GM21390 (cell line): Measurements from ENCODE around the gene CEP295NL.
"Not testable (repeated sequence)": the region's sequence is repeated elsewhere in the genome, so short reads cannot be mapped to it uniquely, and the experiment has no call there.

Source experiments
- ATAC-seq: cut with Tn5 transposase; IDR thresholded peaks from one replicate; pipeline ENCODE4 v1.9.1; 2021; ENCODE audit not compliant: unreplicated experiment

The CEP295NL gene

DNA sequence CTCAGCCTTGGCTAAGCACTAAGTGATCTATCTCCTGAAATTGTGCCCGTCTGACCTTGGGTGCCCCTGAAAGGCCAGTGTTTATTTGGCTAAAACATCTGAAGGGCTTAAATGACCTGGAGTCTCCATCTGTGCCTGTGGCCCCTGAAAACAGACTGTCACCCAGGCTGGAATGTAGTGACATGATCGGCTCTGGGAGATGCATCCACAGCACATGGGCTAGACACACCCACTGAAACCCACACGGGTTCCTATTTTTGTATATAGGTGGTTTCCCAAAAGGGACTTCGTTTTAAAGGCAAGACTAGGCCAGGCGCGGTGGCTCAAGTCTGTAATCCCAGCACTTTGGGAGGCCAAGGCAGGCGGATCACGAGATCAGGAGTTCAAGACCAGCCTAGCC, 13.5 kb downstream of the CEP295NL start:
- no peak for ATAC-seq

GRCh38 chr17:78888941-78889518, 14.0 kb downstream of the CEP295NL start:
- no peak for ATAC-seq

- no peak for ATAC-seq
Measured at GRCh38 chr17:78886954-78887353, 16.0 kb downstream of the CEP295NL start.

DNA sequence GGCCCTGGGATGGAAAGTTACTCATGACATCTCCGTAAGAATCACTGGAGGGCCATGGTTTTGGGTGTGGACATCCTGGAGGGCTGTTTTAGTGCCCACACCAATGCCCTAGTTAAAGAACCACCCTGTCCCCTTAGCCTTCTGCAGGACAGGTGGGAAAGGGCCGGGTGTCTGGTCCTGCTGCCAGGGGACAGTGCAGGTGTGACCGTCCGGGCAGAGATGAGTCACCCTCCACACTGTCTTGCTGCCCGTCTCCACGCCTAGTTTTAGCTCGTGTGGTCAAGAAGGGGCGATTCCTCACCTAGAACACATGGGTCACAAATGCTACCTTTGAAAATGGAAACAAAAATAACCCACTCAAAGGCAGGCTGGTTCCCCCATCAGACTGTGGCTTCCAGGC, 17.0 kb downstream of the CEP295NL start:
- ATAC-seq, result no peak

DNA sequence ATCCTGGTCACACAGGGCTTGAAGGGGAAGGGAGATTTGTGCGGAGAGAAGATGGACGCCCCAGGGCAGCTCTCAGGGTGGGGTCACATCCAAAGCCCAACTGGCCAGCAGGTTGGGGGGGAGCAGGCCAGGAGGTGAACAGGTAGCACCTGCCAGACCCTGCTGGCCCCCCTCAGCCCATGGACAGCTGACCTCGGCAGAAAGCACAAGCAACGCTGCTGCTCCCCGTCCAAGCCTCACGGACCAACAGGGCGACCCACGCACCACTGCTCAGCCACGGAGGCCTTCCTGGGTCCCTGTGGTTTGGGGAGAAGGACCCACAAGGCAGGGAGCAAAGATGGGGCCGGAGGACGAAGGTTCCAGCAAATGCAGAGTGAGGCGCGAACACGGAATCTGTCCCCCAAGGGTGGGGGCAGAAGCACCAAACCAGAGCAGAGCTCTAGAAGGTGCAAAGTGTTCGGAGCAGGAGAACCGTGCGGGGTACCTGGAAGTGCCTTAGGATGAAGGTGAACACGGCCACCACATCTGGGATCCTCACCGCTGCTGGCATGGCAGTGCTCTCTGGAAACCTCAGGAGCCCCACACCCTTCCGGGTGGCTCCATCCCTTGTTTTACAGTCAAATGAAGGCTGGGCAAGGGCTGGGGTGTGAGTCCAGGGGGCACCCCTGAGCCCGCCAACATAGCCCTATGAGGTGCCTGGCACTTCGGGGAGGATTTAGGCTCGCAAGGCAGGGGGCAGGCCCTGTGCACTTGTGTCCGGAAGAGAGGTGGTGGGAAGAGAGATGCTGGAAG, 17.9 kb downstream of the CEP295NL start:
- no peak for ATAC-seq

- no peak for ATAC-seq
Measured at GRCh38 chr17:78884148-78884825, 18.7 kb downstream of the CEP295NL start.

DNA sequence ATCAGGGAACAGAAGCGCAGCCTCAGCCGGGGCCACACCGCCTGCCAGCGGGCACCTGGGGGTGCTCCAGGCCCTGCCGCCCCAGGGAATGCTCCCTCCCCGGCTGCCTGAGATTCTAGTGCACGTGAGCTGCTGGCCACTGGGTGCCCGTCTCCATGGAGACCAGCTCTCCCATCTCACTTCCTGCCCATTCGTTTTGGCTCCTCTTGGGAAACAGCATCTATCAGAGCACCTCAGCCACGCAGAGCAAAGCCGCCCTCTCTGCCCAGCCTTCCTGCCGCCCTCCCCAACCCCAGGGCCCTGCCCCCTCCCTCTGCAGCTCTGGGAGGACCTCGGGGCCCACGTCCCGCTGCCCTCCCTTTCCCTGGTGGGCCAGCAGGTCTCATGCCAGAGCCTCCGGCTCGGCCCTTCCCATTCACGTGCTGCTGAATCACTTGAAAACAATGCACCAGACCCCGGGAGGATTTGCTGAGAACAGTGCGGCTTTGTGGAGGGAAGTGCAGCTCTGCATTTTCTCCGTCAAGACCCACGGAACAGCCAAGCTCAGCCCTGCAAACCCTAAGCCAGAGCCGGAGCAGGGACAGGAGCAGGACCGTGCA, 19.4 kb downstream of the CEP295NL start:
- ATAC-seq, result no peak

GRCh38 chr17:78883089-78883532, 19.9 kb downstream of the CEP295NL start:
- no peak for ATAC-seq

- ATAC-seq, result no peak
Measured at GRCh38 chr17:78882540-78883088, 20.4 kb downstream of the CEP295NL start.

DNA sequence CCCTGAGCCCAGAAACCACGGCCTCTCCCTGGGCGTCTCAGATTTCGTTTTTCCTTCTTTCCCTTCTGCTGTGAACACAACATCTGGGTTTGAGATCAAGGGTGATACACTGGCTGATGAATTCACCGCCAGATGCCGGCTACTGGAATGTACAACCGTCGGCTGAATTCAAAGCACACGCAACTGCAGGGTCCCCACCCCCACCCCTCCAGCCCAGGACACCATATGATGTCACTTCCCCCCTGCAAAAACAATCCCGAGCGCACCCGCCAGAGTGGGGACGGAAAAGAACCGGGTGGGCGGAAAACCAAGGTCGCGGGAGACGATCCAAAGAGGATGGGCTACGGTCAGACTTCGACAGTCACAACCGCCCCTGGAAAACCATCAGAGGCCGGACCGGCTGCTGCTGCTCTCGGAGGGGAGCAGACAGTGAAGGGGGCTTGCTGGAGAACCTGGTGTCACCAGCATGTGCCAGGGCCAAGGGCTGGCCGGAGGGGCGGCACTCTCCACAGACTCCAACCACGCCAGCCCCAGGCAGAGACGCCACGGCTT, 23.3 kb downstream of the CEP295NL start:
- no peak for ATAC-seq

- ATAC-seq, result no peak
Measured at GRCh38 chr17:78878871-78879527, 24.0 kb downstream of the CEP295NL start.

DNA sequence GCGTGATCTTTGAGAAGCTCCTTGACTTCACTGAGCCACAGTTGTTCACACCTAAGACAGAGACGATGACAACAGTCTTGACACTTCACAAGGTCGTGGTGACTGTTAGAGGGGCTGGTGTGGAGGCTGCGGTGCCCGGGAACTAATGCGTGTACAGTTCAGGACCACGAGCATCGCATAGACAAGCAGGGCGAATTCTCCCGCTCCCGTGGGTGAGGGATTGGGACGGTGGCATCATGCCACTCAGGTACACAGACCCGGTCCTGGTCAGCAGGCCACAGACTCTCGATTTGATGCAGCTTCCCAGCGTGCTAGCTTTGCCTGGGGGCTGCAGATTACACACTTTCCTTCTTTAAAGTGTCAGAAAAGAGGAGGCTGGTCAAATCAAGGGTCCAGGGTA, 24.7 kb downstream of the CEP295NL start:
- ATAC-seq, result no peak

DNA sequence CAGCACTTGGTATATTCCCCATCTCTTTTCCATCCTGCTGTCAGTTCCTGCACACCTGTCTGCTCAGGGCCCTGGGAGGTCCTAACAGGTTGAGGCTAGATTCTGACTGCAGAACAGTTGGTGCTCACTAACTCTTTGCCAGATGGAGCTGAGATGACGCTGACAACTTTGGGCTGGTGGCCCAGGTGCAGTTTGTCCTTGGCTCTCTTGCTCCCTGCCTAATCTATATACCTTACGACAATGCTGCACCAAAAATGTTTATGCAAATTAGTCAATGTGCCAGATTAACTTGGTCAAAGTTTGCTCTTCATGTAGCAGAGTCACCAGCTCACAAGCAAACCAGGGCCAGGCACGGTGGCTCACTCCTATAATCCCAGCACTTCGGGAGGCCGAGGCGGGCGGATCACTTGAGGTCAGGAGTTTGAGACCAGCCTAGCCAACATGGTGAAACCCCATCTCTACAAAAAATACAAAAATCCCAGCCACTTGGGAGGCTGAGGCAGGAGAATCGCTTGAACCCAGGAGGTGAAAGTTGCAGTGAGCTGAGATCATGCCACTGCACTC, 26.0 kb downstream of the CEP295NL start:
- ATAC-seq, result not testable (repeated sequence)

DNA sequence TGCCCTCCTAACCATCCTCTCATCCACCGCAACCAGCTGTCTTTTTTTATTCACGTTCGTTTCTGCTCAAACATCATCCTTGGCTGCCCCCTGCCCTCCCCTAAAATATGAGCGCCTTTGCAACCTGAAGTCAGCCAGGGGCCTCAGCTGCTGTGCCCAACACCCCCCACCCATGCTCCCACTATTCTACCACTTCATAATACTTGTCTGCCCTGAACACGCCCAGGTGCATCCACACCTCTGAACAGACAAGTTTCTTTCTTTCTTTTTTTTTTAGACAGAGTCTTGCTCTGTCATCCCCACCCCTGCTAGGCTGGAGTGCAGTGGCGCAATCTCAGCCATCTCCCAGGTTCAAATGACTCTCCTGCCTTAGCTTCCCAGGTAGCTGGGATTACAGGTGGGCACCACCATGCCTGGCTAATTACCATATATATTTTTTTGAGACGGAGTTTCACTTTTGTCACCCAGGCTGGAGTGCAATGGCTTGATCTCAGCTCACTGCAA, 26.9 kb downstream of the CEP295NL start:
- ATAC-seq, result no peak

DNA sequence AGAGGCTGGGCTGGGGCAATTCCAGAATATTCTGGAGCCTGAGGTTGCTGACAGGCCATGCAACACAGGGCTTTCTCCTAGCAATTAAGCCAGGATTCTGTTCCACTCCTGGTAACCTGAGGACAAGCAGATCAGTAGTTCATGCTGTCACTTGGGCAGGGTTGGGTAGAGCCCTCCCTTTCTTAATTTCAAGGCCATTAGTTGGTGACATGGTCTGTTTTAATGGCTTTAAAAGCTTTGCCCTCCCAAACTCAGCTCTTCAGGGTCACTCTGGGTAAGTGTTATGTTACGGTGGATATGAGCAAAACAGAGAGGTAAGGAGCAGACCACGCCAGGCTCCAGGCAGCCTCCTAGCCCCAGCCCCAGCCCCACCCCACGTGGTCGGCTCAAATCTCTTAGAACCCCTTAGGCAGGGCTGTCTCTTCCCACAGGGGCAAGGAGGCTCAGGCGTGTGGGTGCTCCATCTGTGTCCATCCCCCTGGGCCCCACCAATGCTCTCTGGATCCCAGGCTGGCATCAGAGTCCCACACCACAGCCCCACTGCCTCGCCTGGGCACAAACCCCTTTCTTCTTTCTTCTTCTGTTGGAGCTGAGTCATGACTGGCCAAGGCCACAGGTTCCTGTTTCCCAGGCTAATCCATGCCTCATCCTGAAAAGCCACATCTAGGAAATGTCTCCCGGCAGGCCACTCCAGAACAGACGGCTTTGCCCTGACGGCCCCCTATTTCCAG, 27.5 kb downstream of the CEP295NL start:
- no peak for ATAC-seq

GRCh38 chr17:78873519-78874340, 29.3 kb downstream of the CEP295NL start:
- no peak for ATAC-seq

GRCh38 chr17:78872486-78872885, 30.5 kb downstream of the CEP295NL start:
- ATAC-seq, result no peak

DNA sequence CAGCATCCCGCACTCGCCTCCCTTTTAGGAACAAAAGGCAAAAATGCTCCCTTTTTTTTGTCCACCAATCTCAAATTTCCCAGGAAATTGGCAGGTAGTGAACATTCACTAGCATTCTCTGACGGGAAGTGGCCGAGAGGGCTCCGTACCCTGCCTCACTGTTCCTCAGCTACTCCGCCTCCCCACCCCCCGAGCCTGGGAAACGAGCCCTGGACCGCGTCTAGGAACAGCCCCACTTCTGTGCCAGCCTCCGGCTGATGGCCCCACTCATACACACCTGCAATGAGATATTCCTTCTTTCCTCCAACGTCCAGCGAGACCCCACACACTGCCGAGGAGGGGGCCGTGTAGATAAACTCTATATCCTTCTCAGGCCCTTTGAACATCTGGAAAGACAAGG, 32.4 kb downstream of the CEP295NL start:
- no peak for ATAC-seq

GRCh38 chr17:78868391-78868790, 34.6 kb downstream of the CEP295NL start:
- no peak for ATAC-seq
